ENCODE measurements around the gene TRDN.
"Not testable (repeated sequence)": the region's sequence is repeated elsewhere in the genome, so short reads cannot be mapped to it uniquely, and the experiment has no call there.

TRDN gene

DNA sequence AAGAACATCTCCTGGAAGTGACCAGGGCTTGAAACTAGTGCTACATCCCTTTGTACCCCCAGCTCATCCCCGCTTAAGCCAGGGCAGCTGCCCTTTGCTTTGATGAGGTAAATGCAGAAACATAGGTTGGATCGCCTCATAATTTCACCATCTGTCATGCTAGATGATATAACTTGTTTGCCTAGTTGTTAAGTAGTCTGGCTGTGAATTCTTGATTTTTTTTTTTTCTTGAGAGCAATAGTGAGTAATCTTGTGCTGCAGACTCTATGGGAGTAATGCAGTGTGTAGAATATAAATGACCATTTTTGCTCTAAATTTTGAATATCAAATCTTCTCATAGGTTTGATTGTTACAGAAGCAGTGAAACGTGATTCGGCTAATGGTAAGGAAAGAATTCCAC, 4.1 kb downstream of the TRDN start:
- DNase-seq (ENCODE audit: low read depth) = no peak

GRCh38 chr6:123629258-123629941, 7.3 kb downstream of the TRDN start:
- DNase-seq (ENCODE audit: low read depth) = no peak

- DNase-seq (ENCODE audit: low read depth) = no peak
Measured at GRCh38 chr6:123625696-123626095, 11.1 kb downstream of the TRDN start.

DNA sequence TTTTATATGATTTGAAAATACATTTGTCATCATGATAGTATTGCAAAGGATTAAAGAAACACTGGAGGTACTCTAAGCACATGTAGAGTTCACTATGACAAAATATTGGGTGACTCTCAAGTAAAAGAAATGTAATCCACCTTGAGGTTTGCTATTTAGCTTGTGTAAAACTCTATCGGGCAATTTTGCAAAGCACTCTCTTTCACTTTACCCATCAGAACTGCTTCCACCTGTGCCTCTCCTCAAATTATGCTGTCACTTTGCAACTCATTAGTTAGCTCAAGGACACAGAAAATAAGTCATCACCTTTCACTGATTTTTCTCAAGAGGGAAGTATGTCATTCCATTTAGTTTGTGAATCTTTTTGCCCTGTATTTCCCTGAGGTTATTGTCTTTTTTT, 14.0 kb downstream of the TRDN start:
- no peak for DNase-seq (ENCODE audit: low read depth)

DNA sequence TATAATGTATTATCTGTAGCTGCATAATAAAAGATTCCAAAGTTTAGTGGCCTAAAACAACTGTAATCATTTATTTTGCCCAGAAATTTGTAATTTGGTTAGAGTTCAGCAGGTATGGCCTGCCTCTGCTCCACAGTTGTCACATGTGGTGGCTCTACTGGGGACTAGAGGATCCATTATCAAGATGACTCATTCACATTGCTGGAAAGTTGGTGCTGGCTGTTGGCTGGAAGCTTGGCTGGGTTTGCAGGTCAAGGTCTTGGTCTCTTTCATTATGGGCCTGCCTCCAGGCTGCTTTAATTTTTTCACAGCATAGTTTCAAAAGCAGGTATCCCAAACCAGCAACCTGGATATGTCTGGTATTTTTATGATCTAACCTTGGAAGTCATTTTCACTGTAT, 17.6 kb downstream of the TRDN start:
- DNase-seq (ENCODE audit: low read depth) = no peak

DNA sequence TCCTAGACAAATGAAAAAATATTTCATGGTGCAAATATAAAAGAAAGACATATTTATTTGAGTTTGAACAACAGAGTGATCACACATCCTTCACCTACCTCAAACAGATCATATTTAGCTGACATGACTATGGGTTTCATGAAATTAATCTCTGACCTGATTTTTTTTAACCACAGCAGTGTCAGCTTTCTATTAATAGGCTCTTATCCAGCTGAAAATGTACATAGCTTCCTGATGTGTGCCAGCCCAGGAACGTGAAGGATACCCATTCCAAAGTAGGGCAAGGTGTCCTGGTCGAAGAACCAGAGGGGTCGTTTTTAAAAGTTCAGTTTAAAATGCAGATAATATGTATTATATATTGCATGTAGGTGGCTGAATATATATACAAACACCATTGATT, 19.8 kb downstream of the TRDN start:
- no peak for DNase-seq (ENCODE audit: low read depth)

GRCh38 chr6:123616016-123616415, 20.7 kb downstream of the TRDN start:
- no peak for DNase-seq (ENCODE audit: low read depth)

DNA sequence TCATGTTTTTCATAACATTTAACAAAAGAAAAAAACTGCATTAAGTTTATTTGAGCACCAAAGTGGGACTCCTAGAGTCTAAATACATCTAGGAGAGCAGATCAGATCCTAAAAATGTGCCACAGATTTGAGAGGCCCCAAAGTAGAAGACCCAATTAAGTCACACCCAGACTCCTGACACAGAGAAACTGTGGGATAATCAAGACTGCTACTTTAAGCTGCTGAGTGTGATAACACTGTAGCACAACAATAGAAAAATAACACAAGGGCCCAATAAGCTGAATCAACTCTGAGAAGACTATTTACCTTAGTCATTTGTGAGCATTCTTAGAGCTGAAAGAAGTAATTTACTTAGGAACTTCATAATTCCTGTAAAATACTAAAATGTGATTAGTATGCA, 26.0 kb downstream of the TRDN start:
- no peak for DNase-seq (ENCODE audit: low read depth)

- DNase-seq (ENCODE audit: low read depth) = no peak
Measured at GRCh38 chr6:123604067-123604466, 32.7 kb downstream of the TRDN start.

DNA sequence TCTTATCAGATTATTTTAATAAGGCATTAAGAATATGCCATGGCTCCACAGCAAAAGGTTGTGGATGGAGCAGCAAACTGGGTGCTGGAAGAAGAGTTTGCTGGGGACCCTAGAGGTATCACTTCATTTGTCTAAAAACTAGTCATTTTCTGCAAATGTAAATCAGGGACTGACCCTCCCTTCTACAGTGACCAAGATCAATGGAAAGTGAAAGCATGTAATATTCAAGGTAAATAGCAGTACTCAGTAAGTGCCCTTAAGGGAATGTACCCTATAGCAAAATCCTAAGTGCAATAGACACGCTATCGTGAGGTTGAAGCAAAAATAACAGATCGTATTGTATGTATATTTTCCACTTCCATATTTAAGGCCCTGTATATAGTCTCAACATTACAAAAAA, 38.7 kb downstream of the TRDN start:
- no peak for DNase-seq (ENCODE audit: low read depth)

DNA sequence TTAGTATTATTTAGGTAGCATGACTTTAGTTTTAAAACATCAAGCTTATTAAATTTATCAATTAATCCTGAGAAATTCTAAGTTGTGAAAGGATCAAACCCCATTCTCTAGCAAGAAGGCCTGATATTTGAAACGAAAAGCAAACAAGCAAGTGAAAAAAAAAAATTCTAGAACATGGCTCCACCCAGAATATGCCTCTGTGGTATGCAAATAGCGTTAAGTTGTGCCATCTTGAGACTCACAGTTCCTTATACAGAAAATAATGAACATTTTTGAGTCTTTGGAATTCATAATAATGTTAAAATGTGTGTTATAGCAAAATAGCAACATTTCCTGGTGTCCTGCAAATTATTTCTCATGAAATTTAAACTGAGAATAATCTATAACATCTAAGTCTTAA, 42.0 kb downstream of the TRDN start:
- DNase-seq (ENCODE audit: low read depth) = no peak

- DNase-seq (ENCODE audit: low read depth) = no peak
Measured at GRCh38 chr6:123592426-123592825, 44.3 kb downstream of the TRDN start.

- DNase-seq (ENCODE audit: low read depth) = no peak
Measured at GRCh38 chr6:123589973-123590372, 46.8 kb downstream of the TRDN start.

DNA sequence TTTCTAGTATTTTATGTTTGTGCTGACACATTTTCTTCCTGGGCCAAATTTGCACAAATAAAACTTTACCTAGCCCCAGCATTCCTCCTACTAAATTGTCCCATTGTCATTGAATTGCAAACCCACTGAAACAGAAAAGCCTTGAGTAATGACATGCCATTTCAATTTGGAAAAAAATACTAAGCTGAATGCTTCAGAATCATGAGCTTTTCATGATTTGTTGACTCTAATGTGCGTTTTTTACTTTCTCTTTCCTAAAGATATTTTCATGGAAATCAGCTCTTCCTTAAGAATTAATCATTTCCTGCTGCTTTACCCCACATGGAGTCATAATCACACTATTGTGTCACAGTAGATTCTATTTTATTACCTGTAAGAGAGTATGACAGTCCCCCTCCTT, 47.4 kb downstream of the TRDN start:
- no peak for DNase-seq (ENCODE audit: low read depth)

- no peak for DNase-seq (ENCODE audit: low read depth)
Measured at GRCh38 chr6:123588546-123588895, 48.2 kb downstream of the TRDN start.

DNA sequence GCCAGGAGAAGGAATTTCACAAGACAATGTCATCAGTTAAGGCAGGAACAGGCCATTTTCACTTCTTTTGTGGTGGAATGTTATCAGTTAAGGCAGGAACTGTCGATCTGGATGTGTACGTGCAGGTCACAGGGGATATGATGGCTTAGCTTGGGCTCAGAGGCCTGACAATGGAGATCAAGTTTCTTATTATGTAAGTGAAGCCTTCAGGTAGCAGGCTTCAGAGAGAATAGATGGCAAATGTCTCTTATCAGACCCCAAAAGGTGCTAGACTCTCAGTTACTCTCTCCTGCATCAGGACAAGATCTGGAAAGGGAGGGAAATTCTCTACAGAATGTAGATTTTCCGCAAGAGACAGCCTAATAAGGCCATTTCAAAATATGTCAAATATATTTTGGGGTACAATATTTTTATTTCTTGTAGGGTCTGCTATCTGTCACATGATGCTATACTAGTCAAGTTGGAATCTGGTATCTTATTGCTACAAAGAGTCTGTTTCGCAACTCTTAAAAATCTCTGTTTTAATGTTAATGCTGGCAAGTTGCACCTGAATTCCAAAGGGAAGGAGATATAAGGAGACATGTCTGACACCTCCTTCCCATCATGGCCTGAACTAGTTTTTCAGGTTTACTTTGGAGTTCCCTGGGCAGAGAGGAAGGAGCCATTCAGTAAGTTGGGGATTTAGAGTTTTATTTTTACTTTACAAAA, 48.8 kb downstream of the TRDN start:
- DNase-seq (ENCODE audit: low read depth) = no peak

DNA sequence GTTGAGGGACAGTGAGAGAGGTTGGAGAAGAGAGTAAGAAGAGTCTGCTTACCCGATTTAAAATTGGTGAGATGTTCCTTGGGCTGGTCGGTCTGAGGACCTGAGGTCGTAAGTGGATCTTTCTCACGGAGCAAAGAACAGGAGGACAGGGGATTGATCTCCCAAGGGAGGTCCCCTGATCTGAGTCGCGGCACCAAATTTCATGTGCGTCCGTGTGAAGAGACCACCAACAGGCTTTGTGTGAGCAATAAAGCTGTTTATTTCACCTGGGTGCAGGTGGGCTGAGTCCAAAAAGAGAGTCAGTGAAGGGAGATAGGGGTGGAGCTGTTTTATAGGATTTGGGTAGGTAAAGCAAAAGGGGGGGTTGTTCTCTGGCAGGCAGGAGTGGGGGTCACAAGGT, 49.3 kb downstream of the TRDN start:
- not testable (repeated sequence) for DNase-seq (ENCODE audit: low read depth)

- no peak for DNase-seq (ENCODE audit: low read depth)
Measured at GRCh38 chr6:123580331-123580730, 56.4 kb downstream of the TRDN start.

GRCh38 chr6:123575188-123575587, 61.6 kb downstream of the TRDN start:
- no peak for DNase-seq (ENCODE audit: low read depth)

- no peak for DNase-seq (ENCODE audit: low read depth)
Measured at GRCh38 chr6:123570813-123571684, 65.7 kb downstream of the TRDN start.

DNA sequence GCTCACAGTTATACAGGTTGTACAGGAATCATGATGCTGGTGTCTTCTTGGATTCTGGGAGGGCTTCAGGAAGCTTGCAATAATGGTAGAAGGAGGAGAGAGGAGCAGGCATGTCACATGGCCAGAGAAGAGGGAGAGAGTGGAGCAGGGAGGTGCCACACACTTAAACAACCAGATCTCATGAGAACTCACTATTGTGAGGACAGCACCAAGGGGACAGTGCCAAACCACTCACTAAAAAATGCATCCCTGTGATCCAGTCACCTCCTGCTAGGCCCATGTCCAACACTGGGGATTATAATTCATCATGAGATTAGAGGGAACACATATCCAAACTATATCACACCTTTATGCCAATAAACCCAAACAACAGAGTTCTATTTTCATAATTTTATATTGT, 67.2 kb downstream of the TRDN start:
- no peak for DNase-seq (ENCODE audit: low read depth)

- DNase-seq (ENCODE audit: low read depth) = no peak
Measured at GRCh38 chr6:123565529-123565928, 71.2 kb downstream of the TRDN start.

- DNase-seq (ENCODE audit: low read depth) = no peak
Measured at GRCh38 chr6:123564361-123564760, 72.4 kb downstream of the TRDN start.

All from activated T-cell treated with anti-CD3 and anti-CD28 coated beads for 24 hours (primary cell).